Lower leg skin (tissue), 3 donors: ENCODE measurements around the gene RAC3.

Experiments
- POLR2A ChIP-seq, 2 donors: fragments of 450-650 bp; IDR thresholded peaks; one replicate each; pipeline ENCODE4 v1.6.1; 2016 to 2017; ENCODE audit warnings: antibody characterized with exemption in 2 of 2, mild to moderate bottlenecking in 1 of 2, moderate library complexity in 1 of 2
- TF ChIP-seq, protein P1 (sequence below), 3 donors: fragments of 450-650 bp; IDR thresholded peaks; one replicate each; pipeline ENCODE4 v1.5.1; 2016; ENCODE audit warnings: antibody characterized with exemption in 3 of 3, mild to moderate bottlenecking in 3 of 3, moderate library complexity in 2 of 3

DNA sequence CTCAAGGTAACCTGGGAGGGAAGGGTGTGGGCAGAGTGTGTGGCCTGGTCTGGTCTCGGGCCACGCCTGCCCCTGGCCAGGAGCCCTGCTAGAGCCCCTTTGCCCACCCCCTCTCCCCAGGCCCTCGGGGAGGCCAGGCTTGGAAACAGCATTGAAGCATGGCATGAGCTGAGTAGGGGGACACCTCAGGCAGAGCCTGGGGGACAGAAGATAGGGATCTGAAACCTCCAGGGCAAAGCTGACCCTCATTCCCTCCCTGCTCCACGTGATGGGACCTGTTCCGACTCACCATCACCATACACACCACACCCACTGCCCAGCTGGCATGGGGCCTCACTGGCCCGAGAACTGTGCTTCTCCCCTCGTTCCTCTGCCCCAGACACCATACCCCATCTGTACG lies 17.6 kb downstream of the RAC3 start:
- TF ChIP-seq, protein P1, sequence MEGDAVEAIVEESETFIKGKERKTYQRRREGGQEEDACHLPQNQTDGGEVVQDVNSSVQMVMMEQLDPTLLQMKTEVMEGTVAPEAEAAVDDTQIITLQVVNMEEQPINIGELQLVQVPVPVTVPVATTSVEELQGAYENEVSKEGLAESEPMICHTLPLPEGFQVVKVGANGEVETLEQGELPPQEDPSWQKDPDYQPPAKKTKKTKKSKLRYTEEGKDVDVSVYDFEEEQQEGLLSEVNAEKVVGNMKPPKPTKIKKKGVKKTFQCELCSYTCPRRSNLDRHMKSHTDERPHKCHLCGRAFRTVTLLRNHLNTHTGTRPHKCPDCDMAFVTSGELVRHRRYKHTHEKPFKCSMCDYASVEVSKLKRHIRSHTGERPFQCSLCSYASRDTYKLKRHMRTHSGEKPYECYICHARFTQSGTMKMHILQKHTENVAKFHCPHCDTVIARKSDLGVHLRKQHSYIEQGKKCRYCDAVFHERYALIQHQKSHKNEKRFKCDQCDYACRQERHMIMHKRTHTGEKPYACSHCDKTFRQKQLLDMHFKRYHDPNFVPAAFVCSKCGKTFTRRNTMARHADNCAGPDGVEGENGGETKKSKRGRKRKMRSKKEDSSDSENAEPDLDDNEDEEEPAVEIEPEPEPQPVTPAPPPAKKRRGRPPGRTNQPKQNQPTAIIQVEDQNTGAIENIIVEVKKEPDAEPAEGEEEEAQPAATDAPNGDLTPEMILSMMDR (IDR thresholded peaks at IDR 0.05), result no peak
- no peak for TF ChIP-seq POLR2A (IDR thresholded peaks at IDR 0.05)
